ENCODE measurements around the gene CCDC80. TPM values are rescaled to one million over a fixed set of nuclear protein-coding genes. Genes with fewer than 3 reads are reported as not detected.

CCDC80 gene
- total RNA-seq, 1 experiment from 2014 or later, result 12.3 TPM

GRCh38 chr3:112550859-112551258, 90.1 kb downstream of the CCDC80 start:
- DNase-seq (ENCODE audit: extremely low read depth, low read depth), result no peak

Other genes with a start within 250 kb of the CCDC80 start
- gene BTLA, start 141.7 kb downstream of the CCDC80 start, total RNA-seq (2014; rRNA removed; shearing (Covaris generic)), result not detected in 2 replicates
- 42.6 and 47.7 TPM in 2 replicates for gene ATG3, start 79.2 kb downstream of the CCDC80 start, total RNA-seq (2014; rRNA removed; shearing (Covaris generic))
- 23.9 and 36.5 TPM in 2 replicates for gene SLC35A5, start 79.1 kb downstream of the CCDC80 start, total RNA-seq (2014; rRNA removed; shearing (Covaris generic))
- gene CD200R1L, start 205.7 kb upstream of the CCDC80 start, total RNA-seq (2014; rRNA removed; shearing (Covaris generic)), result not detected in 2 replicates